Measurements from ENCODE around the gene DGAT2L6.

Gene DGAT2L6

GRCh38 chrX:70176938-70177533, at the start of gene DGAT2L6:
TSS of gene DGAT2L6 (plus strand) at chrX:70177483. CDS start at chrX:70177583, 100 bp downstream.
- no peak for TF ChIP-seq CTCF (IDR thresholded peaks at IDR 0.05; ENCODE audit: insufficient read depth, low read depth, low read length, missing control alignments)
- no peak for DNase-seq (ENCODE audit: low read depth)

GRCh38 chrX:70128071-70128470, 49.2 kb upstream of the DGAT2L6 start:
- DNase-seq (ENCODE audit: low read depth), result no peak
- H3K4me3 ChIP-seq (ENCODE audit: low read length), result no peak overlapping the region
- no peak for TF ChIP-seq CTCF (IDR thresholded peaks at IDR 0.05; ENCODE audit: insufficient read depth, low read depth, low read length, missing control alignments)

More at GRCh38 chrX:70176938-70177533, at the start of gene DGAT2L6:
- no peak within 1 kb of the TSS for H3K4me3 ChIP-seq (ENCODE audit: low read length)

- peak; percentile 34 for TF ChIP-seq CTCF (IDR thresholded peaks at IDR 0.05; ENCODE audit: insufficient read depth, low read depth, low read length, missing control alignments)
- peak; percentile 58 for DNase-seq (ENCODE audit: low read depth)
- no peak overlapping the region for H3K4me3 ChIP-seq (ENCODE audit: low read length)
Measured at GRCh38 chrX:70129816-70130215, 47.5 kb upstream of the DGAT2L6 start.

- DNase-seq (ENCODE audit: low read depth), result peak; percentile 32
- TF ChIP-seq CTCF (IDR thresholded peaks at IDR 0.05; ENCODE audit: insufficient read depth, low read depth, low read length, missing control alignments), result peak; percentile 17
- H3K4me3 ChIP-seq (ENCODE audit: low read length), result no peak overlapping the region
Measured at GRCh38 chrX:70132224-70132623, 45.1 kb upstream of the DGAT2L6 start.

GRCh38 chrX:70132877-70133302, 44.4 kb upstream of the DGAT2L6 start:
- peak; percentile 23 for DNase-seq (ENCODE audit: low read depth)
- peak overlapping the region; percentile 71 for H3K4me3 ChIP-seq (ENCODE audit: low read length)
- no peak for TF ChIP-seq CTCF (IDR thresholded peaks at IDR 0.05; ENCODE audit: insufficient read depth, low read depth, low read length, missing control alignments)

- peak; percentile 52 for TF ChIP-seq CTCF (IDR thresholded peaks at IDR 0.05; ENCODE audit: insufficient read depth, low read depth, low read length, missing control alignments)
- H3K4me3 ChIP-seq (ENCODE audit: low read length), result peak within 1 kb of the TSS; percentile 71
- DNase-seq (ENCODE audit: low read depth), result peak; percentile 86
Measured at GRCh38 chrX:70133303-70134115, 43.8 kb upstream of the DGAT2L6 start, which contains the start of gene IGBP1. TSS of gene IGBP1 (plus strand) at chrX:70133447. CDS start at chrX:70133948, 501 bp downstream.
